RWPE2 (cell line): Measurements from ENCODE around the gene CLBA1.

Experiments used
- ATAC-seq: fragments of 200-7000 bp; cut with Tn5 transposase; 3 replicates; pipeline ENCODE4 v1.9.1; 2021; ENCODE audit warnings: low read depth
- DNase-seq: peaks from one replicate; pipeline ENCODE4 v3.0.0-alpha.2; 2020; ENCODE audit warnings: low spot score
- H3K27ac ChIP-seq: fragments of 450-650 bp; 2 replicates; pipeline ENCODE4 v1.5.1; 2017; ENCODE audit warnings: mild to moderate bottlenecking; ENCODE audit not compliant: poor library complexity, severe bottlenecking
- H3K27me3 ChIP-seq: fragments of 250-450 bp; sonication (Bioruptor Pico); 2 replicates; pipeline ENCODE4 v1.5.1; 2021; ENCODE audit warnings: mild to moderate bottlenecking, moderate library complexity; ENCODE audit not compliant: insufficient read depth, poor library complexity, severe bottlenecking
- H3K36me3 ChIP-seq: fragments of 250-450 bp; sonication (Bioruptor Pico); 2 replicates; pipeline ENCODE4 v1.5.1; 2020; ENCODE audit warnings: low read depth, mild to moderate bottlenecking, moderate library complexity
- H3K4me1 ChIP-seq: fragments of 250-450 bp; sonication (Bioruptor Pico); 2 replicates; pipeline ENCODE4 v1.5.1; 2021; ENCODE audit warnings: mild to moderate bottlenecking, moderate library complexity; ENCODE audit not compliant: insufficient read depth, poor library complexity, severe bottlenecking
- H3K4me3 ChIP-seq: fragments of 250-450 bp; sonication (Bioruptor Pico); 2 replicates; pipeline ENCODE4 v1.5.1; 2021; ENCODE audit warnings: mild to moderate bottlenecking, moderate library complexity; ENCODE audit not compliant: severe bottlenecking
- H3K9me3 ChIP-seq: fragments of 250-450 bp; sonication (Bioruptor Pico); 2 replicates; pipeline ENCODE4 v1.5.1; 2021; ENCODE audit warnings: mild to moderate bottlenecking, moderate library complexity; ENCODE audit not compliant: severe bottlenecking
- TF ChIP-seq, protein P1 (sequence below): fragments of 450-650 bp; IDR thresholded peaks from one replicate; pipeline ENCODE4 v1.5.1; 2017; ENCODE audit warnings: mild to moderate bottlenecking, moderate library complexity; ENCODE audit not compliant: poor library complexity, severe bottlenecking

Gene CLBA1

DNA sequence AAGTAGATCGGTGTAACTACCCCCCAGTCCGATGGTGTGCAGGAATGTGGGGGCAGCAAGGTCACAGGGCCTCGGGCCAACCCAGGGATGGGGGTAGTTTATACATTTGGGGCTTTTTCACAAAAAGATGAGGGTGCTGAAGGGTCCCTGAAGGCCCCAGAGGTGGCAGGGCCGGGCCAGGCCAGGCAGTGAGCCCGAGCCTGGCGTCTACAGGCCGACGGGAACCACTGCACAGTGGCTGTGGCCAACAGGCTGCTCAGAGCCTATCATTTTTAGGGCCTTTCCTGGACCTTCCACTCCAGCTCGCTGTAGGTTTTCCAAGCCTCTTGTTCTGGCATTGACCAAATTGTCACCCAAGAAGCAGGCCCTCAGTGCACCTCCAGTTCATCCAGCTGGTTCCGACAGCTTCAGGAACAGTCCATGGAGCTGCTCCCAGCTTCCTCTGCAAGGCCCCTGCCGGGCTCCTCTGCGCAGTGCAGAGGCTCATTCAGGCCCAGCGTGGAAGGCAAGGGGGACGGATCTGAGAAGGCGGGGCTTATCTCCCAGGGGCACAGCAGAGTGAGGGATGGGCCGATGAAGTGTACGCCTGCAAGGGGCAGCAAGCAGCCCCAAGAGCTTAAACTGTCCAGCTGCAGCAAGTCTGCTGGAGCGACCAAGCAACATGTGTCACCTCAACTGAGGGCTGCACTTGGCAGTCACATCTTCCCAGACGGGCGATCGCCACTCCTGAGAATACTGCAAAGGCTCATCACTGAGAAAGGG, 21.4 kb downstream of the CLBA1 start:
- ATAC-seq (no peak; the same call in 2 of the 3 replicates), DNase-seq (peak; percentile 67)
- Histone ChIP-seq H3K27me3 (no peaks in the 10 kb centered on the region), H3K36me3 (peaks cover 58% of the 10 kb centered on the region), H3K4me1 (peaks cover 14% of the 10 kb centered on the region), H3K9me3 (no peaks in the 10 kb centered on the region), H3K4me3 (no peak overlapping the region), H3K27ac (no peak overlapping the region)
- TF ChIP-seq, protein P1, sequence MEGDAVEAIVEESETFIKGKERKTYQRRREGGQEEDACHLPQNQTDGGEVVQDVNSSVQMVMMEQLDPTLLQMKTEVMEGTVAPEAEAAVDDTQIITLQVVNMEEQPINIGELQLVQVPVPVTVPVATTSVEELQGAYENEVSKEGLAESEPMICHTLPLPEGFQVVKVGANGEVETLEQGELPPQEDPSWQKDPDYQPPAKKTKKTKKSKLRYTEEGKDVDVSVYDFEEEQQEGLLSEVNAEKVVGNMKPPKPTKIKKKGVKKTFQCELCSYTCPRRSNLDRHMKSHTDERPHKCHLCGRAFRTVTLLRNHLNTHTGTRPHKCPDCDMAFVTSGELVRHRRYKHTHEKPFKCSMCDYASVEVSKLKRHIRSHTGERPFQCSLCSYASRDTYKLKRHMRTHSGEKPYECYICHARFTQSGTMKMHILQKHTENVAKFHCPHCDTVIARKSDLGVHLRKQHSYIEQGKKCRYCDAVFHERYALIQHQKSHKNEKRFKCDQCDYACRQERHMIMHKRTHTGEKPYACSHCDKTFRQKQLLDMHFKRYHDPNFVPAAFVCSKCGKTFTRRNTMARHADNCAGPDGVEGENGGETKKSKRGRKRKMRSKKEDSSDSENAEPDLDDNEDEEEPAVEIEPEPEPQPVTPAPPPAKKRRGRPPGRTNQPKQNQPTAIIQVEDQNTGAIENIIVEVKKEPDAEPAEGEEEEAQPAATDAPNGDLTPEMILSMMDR, result no peak

DNA sequence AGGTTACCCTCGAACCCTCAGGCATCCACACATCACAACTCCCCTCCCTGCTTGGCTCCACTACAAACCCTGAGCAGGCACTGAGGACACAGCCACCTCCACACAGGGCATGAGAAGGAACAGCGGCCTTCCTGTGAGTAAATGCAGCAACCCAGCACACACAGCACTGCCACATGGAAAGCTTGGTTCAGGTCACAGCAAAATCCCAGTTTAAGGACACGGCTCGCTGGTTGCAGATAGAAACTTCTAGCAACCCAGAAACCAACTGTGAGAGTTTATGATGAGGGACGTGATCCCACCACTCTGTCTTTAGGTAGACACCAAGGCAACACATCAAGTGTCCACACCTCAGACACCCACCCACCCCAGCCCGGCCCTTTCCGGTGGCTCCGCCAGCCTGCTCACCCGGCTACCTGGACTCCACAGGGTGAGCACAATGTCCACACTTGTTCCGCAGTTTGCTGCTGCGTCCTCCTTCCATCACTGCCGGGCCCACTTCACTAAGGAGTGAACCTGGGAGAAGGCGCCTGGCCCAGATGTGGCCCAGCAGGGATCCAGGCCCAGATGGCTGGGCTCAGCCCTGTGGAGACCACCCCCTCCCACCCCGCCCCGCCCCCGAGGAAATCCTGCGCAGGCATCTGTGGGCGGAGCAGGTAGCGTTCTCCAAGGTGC, 22.1 kb downstream of the CLBA1 start:
- Histone ChIP-seq H3K27me3 (no peaks in the 10 kb centered on the region), H3K27ac (no peak overlapping the region), H3K4me1 (peaks cover 14% of the 10 kb centered on the region), H3K9me3 (no peaks in the 10 kb centered on the region), H3K4me3 (no peak overlapping the region), H3K36me3 (peaks cover 65% of the 10 kb centered on the region)
- TF ChIP-seq, protein P1, result no peak
- DNase-seq (peak; percentile 51), ATAC-seq (no peak)

DNA sequence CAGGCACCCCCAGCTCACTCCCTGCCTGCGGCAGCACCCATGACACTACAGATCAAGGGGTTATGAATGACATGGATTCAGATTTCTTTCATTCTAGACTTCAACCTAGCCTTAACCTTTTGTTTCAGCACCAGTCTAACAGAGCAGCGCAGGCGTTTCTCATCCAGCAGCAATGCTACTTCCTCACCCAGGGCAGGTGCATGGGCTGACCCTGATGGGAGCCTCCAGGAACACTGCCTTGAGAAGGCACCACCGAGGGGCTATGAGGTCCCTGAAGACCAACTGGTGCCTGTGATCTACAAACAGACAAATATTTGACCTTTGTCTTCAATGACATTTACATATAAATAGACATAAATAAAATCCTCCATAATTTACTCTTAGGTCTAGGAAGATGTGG, 24.5 kb downstream of the CLBA1 start:
- H3K9me3 ChIP-seq, result no peaks in the 10 kb centered on the region
- peaks cover 87% of the 10 kb centered on the region for H3K36me3 ChIP-seq
- H3K4me3 ChIP-seq, result no peak overlapping the region
- no peaks in the 10 kb centered on the region for H3K27me3 ChIP-seq
- no peak for DNase-seq
- TF ChIP-seq, protein P1, result no peak
- no peak overlapping the region for H3K27ac ChIP-seq
- no peak for ATAC-seq
- H3K4me1 ChIP-seq, result peaks cover 16% of the 10 kb centered on the region

DNA sequence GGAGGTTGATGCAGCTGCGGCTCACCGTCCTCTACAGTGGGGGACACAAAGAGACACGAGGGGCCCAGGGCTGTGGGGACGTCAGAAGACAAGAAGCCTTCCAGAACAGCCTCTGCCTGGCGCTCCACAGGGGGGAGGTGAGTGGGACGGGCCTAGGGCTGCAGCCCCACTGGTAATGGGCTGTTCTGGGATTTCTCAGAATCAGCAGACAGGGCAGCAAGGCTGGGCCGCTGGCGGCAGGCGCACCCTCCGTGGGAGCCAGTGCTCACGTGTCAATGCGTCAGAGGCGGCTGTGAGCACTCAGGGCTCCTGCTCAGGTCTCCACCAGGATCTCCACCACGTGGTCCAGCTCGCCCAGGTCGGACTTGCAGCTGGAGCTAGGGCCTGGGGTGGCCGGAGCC, 25.3 kb downstream of the CLBA1 start:
- Histone ChIP-seq H3K4me1 (peaks cover 24% of the 10 kb centered on the region), H3K36me3 (peaks cover 94% of the 10 kb centered on the region), H3K4me3 (no peak overlapping the region)

More for the DNA sequence above, 25.3 kb downstream of the CLBA1 start:
- no peak for ATAC-seq
- no peak for DNase-seq
- TF ChIP-seq, protein P1, result no peak
- H3K27ac ChIP-seq, result no peak overlapping the region
- no peaks in the 10 kb centered on the region for H3K9me3 ChIP-seq
- no peaks in the 10 kb centered on the region for H3K27me3 ChIP-seq
